HEK293 (cell line): ENCODE data around the gene AP5Z1.

Source experiments
- CTCF ChIP-seq: fragments of 450-650 bp; formaldehyde crosslinking; IDR thresholded peaks from 2 replicates; pipeline ENCODE4 v1.5.1; 2016; ENCODE audit warnings: missing biosample characterization, missing genetic modification characterization
- PATZ1 ChIP-seq: fragments of 450-650 bp; formaldehyde crosslinking; IDR thresholded peaks from 2 replicates; pipeline ENCODE4 v1.5.1; 2016; ENCODE audit warnings: missing biosample characterization, missing genetic modification characterization
- REST ChIP-seq: fragments of 450-650 bp; formaldehyde crosslinking; IDR thresholded peaks from 2 replicates; pipeline ENCODE4 v1.5.1; 2016; ENCODE audit warnings: missing biosample characterization, missing genetic modification characterization
- SP2 ChIP-seq: fragments of 450-650 bp; formaldehyde crosslinking; IDR thresholded peaks from 2 replicates; pipeline ENCODE4 v1.5.1; 2016; ENCODE audit warnings: missing biosample characterization, missing genetic modification characterization
- ZBTB1 ChIP-seq: fragments of 450-650 bp; formaldehyde crosslinking; IDR thresholded peaks from 2 replicates; pipeline ENCODE4 v1.5.1; 2016; ENCODE audit warnings: missing biosample characterization, missing genetic modification characterization
- ZBTB48 ChIP-seq: fragments of 450-650 bp; formaldehyde crosslinking; IDR thresholded peaks from 2 replicates; pipeline ENCODE4 v1.5.1; 2016; ENCODE audit warnings: missing biosample characterization, missing genetic modification characterization
- ZNF155 ChIP-seq: fragments of 450-650 bp; formaldehyde crosslinking; IDR thresholded peaks from 2 replicates; pipeline ENCODE4 v1.5.1; 2016; ENCODE audit warnings: missing biosample characterization, missing genetic modification characterization
- ZNF274 ChIP-seq, 2 experiments: fragments of 200-500 bp in 1 of 2; fragments of 450-650 bp in 1 of 2; sonication (Bioruptor generic) in 1 of 2; formaldehyde crosslinking in 1 of 2; IDR thresholded peaks; 2 replicates each; pipeline versions ENCODE4 v1.5.1 to v1.6.1; 2014 to 2016; ENCODE audit warnings: borderline replicate concordance in 1 of 2, inconsistent platforms in 1 of 2, low read length in 1 of 2, missing biosample characterization in 1 of 2, missing genetic modification characterization in 1 of 2
- ZNF37A ChIP-seq: fragments of 450-650 bp; IDR thresholded peaks from 2 replicates; pipeline ENCODE4 v1.5.1; 2018; ENCODE audit warnings: missing biosample characterization, missing genetic modification characterization
- ZNF558 ChIP-seq: fragments of 450-650 bp; formaldehyde crosslinking; IDR thresholded peaks from 2 replicates; pipeline ENCODE4 v1.5.1; 2016; ENCODE audit warnings: missing biosample characterization, missing genetic modification characterization
- ZNF777 ChIP-seq: fragments of 450-650 bp; formaldehyde crosslinking; IDR thresholded peaks from 2 replicates; pipeline ENCODE4 v1.5.1; 2017; ENCODE audit warnings: missing biosample characterization, missing genetic modification characterization, borderline replicate concordance

- TF ChIP-seq CTCF (tag by site-specific recombination): no peak
- TF ChIP-seq ZBTB48 (tag by site-specific recombination): no peak
- no peak for TF ChIP-seq ZNF155
- TF ChIP-seq ZNF558 (tag by site-specific recombination): no peak
- no peak for TF ChIP-seq SP2 (tag by site-specific recombination)
- TF ChIP-seq ZNF37A (tag by site-specific recombination): no peak
- TF ChIP-seq ZNF777: no peak
- no peak for TF ChIP-seq REST (tag by site-specific recombination)
- no peak for TF ChIP-seq ZBTB1 (tag by site-specific recombination)
- no peak for TF ChIP-seq ZNF274 (IDR thresholded peaks at IDR 0.05; ENCODE audit: low read length)
- no peak for TF ChIP-seq ZNF274 (tag by site-specific recombination; IDR thresholded peaks at IDR 0.05; ENCODE audit: borderline replicate concordance)
- no peak for TF ChIP-seq PATZ1 (tag by site-specific recombination)
These were observed 47.3 kb downstream of the AP5Z1 start for GRCh38 chr7:4822677-4823076.
